Smooth muscle cell (in vitro differentiated cells): Measurements from ENCODE around the gene FGF22. TPM values are rescaled to one million over a fixed set of nuclear protein-coding genes. Genes with fewer than 3 reads are reported as not detected.

Experiments
- DNase-seq: peaks from one replicate; lab custom pipeline; 2025; ENCODE audit not compliant: unreplicated experiment; lab: John Stamatoyannopoulos, UW
- H2AFZ ChIP-seq: fragments of 200-600 bp; sonication (generic); 2 replicates; pipeline ENCODE4 v1.6.0; 2016; ENCODE audit warnings: antibody characterized with exemption, low read depth, mild to moderate bottlenecking
- H3F3A ChIP-seq: fragments of 200-600 bp; sonication (generic); 2 replicates; pipeline ENCODE4 v1.6.0; 2017; ENCODE audit warnings: antibody characterized with exemption, low read depth
- H3K27ac ChIP-seq: fragments of 200-600 bp; sonication (generic); 2 replicates; pipeline ENCODE4 v1.5.1; 2016; ENCODE audit warnings: low read depth, mild to moderate bottlenecking
- H3K27me3 ChIP-seq: fragments of 200-600 bp; sonication (generic); 2 replicates; pipeline ENCODE4 v1.6.1; 2016; ENCODE audit warnings: low read depth, mild to moderate bottlenecking
- H3K36me3 ChIP-seq: fragments of 200-600 bp; sonication (generic); 2 replicates; pipeline ENCODE4 v1.5.1; 2016; ENCODE audit warnings: low read depth
- H3K4me1 ChIP-seq: fragments of 200-600 bp; sonication (generic); 2 replicates; pipeline ENCODE4 v1.5.1; 2016; ENCODE audit warnings: low read depth
- H3K4me2 ChIP-seq: fragments of 200-600 bp; sonication (generic); 2 replicates; pipeline ENCODE4 v1.6.0; 2016; ENCODE audit warnings: mild to moderate bottlenecking
- H3K4me3 ChIP-seq: fragments of 200-600 bp; sonication (generic); 2 replicates; pipeline ENCODE4 v1.5.1; 2016; ENCODE audit warnings: mild to moderate bottlenecking
- H3K79me2 ChIP-seq: fragments of 200-600 bp; sonication (generic); 2 replicates; pipeline ENCODE4 v1.6.0; 2016; ENCODE audit warnings: low read depth, mild to moderate bottlenecking
- H3K9ac ChIP-seq: fragments of 200-600 bp; sonication (generic); 2 replicates; pipeline ENCODE4 v1.6.0; 2016; ENCODE audit warnings: low read depth
- H3K9me3 ChIP-seq: fragments of 200-600 bp; sonication (generic); replicated peaks from 2 replicates; pipeline ENCODE4 v1.5.1; 2016; ENCODE audit warnings: low read depth
- H4K20me1 ChIP-seq: fragments of 200-600 bp; sonication (generic); 2 replicates; pipeline ENCODE4 v1.6.0; 2016; ENCODE audit warnings: low read depth
- CTCF ChIP-seq: fragments of 200-600 bp; sonication (generic); IDR thresholded peaks from 2 replicates; pipeline ENCODE4 v1.5.1; 2017; ENCODE audit warnings: borderline replicate concordance, mild to moderate bottlenecking, antibody characterized with exemption; ENCODE audit not compliant: insufficient read depth, poor library complexity, severe bottlenecking
- WGBS: methylation state at CpG from one replicate; pipeline ENCODE4 v1.1.7; 2016; ENCODE audit warnings: low lambda C conversion rate; 5-methylcytosine and 5-hydroxymethylcytosine counted together
- polyA plus RNA-seq: library from polyadenylated mRNA; unstranded; fragments of >200 nt; fragmentation: Nextera tagmentation; extraction: Ambion mirVana; gene quantifications from 2 replicates; pipeline ENCODE4 v1.2.1, GENCODE V29; 2016
- total RNA-seq: library from RNA; depleted of rRNA; stranded (reverse); fragments of >200 nt; gene quantifications from 2 replicates; pipeline ENCODE4 v1.2.3, GENCODE V29; 2014

Gene FGF22
- total and polyA plus RNA-seq, 2 experiments from 2014 or later = 0.18 TPM; not detected in 1

GRCh38 chr19:658916-659839, 19.5 kb downstream of the FGF22 start:
- Histone ChIP-seq H3K79me2 (peaks cover 90% of the 10 kb centered on the region), H3K36me3 (no peaks in the 10 kb centered on the region), H3K9me3 (no peaks in the 10 kb centered on the region), H3K27ac (peak overlapping the region; percentile 92), H3K4me3 (no peak overlapping the region), H3K4me1 (peaks cover 15% of the 10 kb centered on the region), H3K4me2 (peak overlapping the region; percentile 73), H2AFZ (no peak overlapping the region), H3K9ac (peak overlapping the region; percentile 79), H4K20me1 (peaks cover 84% of the 10 kb centered on the region), H3K27me3 (no peaks in the 10 kb centered on the region), H3F3A (peaks cover 8% of the 10 kb centered on the region)
- peak; percentile 9 for DNase-seq
- TF ChIP-seq CTCF = no peak
- 66% methylated on average over 48 of the region's 50 CpGs for WGBS

- no peak for DNase-seq
- peaks cover 8% of the 10 kb centered on the region for H3F3A ChIP-seq
- no peak for TF ChIP-seq CTCF
- peak overlapping the region; percentile 91 for H3K4me3 ChIP-seq
- H2AFZ ChIP-seq = no peak overlapping the region
- H3K27ac ChIP-seq = peak overlapping the region; percentile 92
- H3K9me3 ChIP-seq = no peaks in the 10 kb centered on the region
- 86% methylated on average over 20 of the region's 20 CpGs for WGBS
- H3K27me3 ChIP-seq = no peaks in the 10 kb centered on the region
- no peaks in the 10 kb centered on the region for H3K36me3 ChIP-seq
- H3K4me2 ChIP-seq = peak overlapping the region; percentile 99
- H3K4me1 ChIP-seq = peaks cover 15% of the 10 kb centered on the region
- H3K79me2 ChIP-seq = peaks cover 74% of the 10 kb centered on the region
- peaks cover 67% of the 10 kb centered on the region for H4K20me1 ChIP-seq
- peak overlapping the region; percentile 87 for H3K9ac ChIP-seq
These were observed 21.2 kb downstream of the FGF22 start for GRCh38 chr19:660793-661426.

DNA sequence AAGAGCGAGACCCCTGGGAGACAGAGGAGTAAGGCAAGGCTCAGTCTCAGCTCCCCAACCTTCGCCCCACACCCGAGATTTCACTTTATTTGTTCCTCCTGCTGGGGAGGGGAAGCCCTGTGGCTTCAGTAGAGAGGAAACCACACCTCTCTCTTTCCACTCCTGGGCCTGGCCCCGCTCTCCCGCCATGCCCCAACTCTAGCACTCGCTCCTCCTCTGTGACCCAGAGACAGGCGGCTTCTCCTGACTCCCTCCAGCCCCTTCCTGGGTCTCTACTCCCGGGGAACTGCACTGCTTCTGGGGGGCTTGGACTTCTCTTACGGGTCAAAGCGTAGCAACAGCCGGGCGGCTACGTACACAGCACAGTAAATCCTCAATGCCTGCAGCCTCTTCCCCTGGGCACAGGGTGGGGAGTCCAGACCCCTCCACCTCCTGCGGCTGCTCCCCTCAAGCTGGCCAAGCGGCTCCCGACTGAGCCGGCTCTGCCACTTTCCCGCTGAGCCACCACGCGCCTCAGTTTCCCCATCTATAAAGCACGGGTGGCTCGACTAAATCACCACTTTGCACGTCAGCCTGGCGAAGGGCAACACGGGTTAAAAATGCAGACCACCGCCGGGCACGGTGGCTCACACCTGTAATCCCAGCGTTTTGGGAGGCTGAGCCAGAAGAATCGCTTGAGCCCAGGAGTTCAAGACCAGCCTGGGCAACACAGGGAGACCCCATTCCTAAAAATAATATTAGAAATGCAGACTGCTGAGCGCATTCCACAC, 21.9 kb downstream of the FGF22 start:
- DNase-seq = no peak
- Histone ChIP-seq H3K9me3 (no peaks in the 10 kb centered on the region), H3K27me3 (no peaks in the 10 kb centered on the region), H3K27ac (peak overlapping the region; percentile 92), H3K4me2 (peak overlapping the region; percentile 99), H3K79me2 (peaks cover 67% of the 10 kb centered on the region), H3F3A (peaks cover 8% of the 10 kb centered on the region), H2AFZ (no peak overlapping the region), H3K9ac (peak overlapping the region; percentile 87), H4K20me1 (peaks cover 60% of the 10 kb centered on the region), H3K4me3 (peak overlapping the region; percentile 91), H3K36me3 (no peaks in the 10 kb centered on the region), H3K4me1 (peaks cover 15% of the 10 kb centered on the region)
- WGBS = 47% methylated on average over 30 of the region's 31 CpGs
- no peak for TF ChIP-seq CTCF
